Measurements from ENCODE around the gene RAP1A. TPM values are rescaled to one million over a fixed set of nuclear protein-coding genes. Genes with fewer than 3 reads are reported as not detected.

RAP1A gene
- total RNA-seq, 1 experiment from 2014 or later, result 25.4 TPM

GRCh38 chr1:111622166-111622565 lies 2.6 kb downstream of the RAP1A start:
- Mint-ChIP-seq H3K9me3 (no peaks in the 10 kb centered on the region), H3K4me3 (no peak overlapping the region), H3K27ac (no peak overlapping the region), H3K27me3 (ENCODE audit: low read depth) (no peaks in the 10 kb centered on the region; the same call in 1 of the 2 replicates), H3K4me1 (peaks cover 25% of the 10 kb centered on the region), H3K36me3 (no peaks in the 10 kb centered on the region)
- DNase-seq (ENCODE audit: low spot score) (no peak), ATAC-seq (no peak)
- CTCF ChIA-PET, result no interaction called here
- TF ChIP-seq GABPB1 (CRISPR knock-in tag; IDR thresholded peaks at IDR 0.05) (no peak), ZNF232 (CRISPR knock-in tag; IDR thresholded peaks at IDR 0.05) (no peak), RELA (CRISPR knock-in tag; IDR thresholded peaks at IDR 0.05; ENCODE audit: borderline replicate concordance) (no peak), JUN (CRISPR knock-in tag; IDR thresholded peaks at IDR 0.05) (no peak), AR (CRISPR knock-in tag; IDR thresholded peaks at IDR 0.05) (no peak), ZNF532 (CRISPR knock-in tag; IDR thresholded peaks at IDR 0.05; ENCODE audit: borderline replicate concordance) (no peak), ZNF671 (CRISPR knock-in tag; IDR thresholded peaks at IDR 0.05) (no peak)
- POLR2A ChIA-PET, result no interaction called here

- CTCF ChIA-PET, result no interaction called here
- ATAC-seq (no peak), DNase-seq (ENCODE audit: low spot score) (no peak)
- no peaks in the 10 kb centered on the region for H3K36me3 Mint-ChIP-seq
- H3K4me3 Mint-ChIP-seq, result no peak overlapping the region
- peaks cover 32% of the 10 kb centered on the region for H3K4me1 Mint-ChIP-seq
- no peak overlapping the region for H3K27ac Mint-ChIP-seq
- POLR2A ChIA-PET, result no interaction called here
- no peak for TF ChIP-seq ATF3 (CRISPR knock-in tag; conservative IDR thresholded peaks at IDR 0.05)
- no peak for TF ChIP-seq ATF2 (CRISPR knock-in tag; IDR thresholded peaks at IDR 0.05; ENCODE audit: borderline replicate concordance, low read depth)
- no peak for TF ChIP-seq ZNF138 (CRISPR knock-in tag; conservative IDR thresholded peaks at IDR 0.05)
- H3K9me3 Mint-ChIP-seq, result no peaks in the 10 kb centered on the region
- H3K27me3 Mint-ChIP-seq (ENCODE audit: low read depth), result no peaks in the 10 kb centered on the region
Observed at GRCh38 chr1:111624382-111624781, 4.8 kb downstream of the RAP1A start.

- H3K9me3 Mint-ChIP-seq, result no peaks in the 10 kb centered on the region
- ChIA-PET POLR2A (no interaction called here), CTCF (no interaction called here)
- no peak overlapping the region for H3K4me3 Mint-ChIP-seq
- ATAC-seq (no peak), DNase-seq (ENCODE audit: low spot score) (no peak)
- no peaks in the 10 kb centered on the region for H3K36me3 Mint-ChIP-seq
- H3K27me3 Mint-ChIP-seq (ENCODE audit: low read depth), result no peaks in the 10 kb centered on the region
- H3K27ac Mint-ChIP-seq, result no peak overlapping the region
- no peak for TF ChIP-seq SP1 (CRISPR knock-in tag; conservative IDR thresholded peaks at IDR 0.05)
- no peak for TF ChIP-seq CREM (CRISPR knock-in tag; IDR thresholded peaks at IDR 0.05)
- no peak for TF ChIP-seq GTF2I (CRISPR knock-in tag; conservative IDR thresholded peaks at IDR 0.05)
- TF ChIP-seq ZNF138 (CRISPR knock-in tag; conservative IDR thresholded peaks at IDR 0.05), result no peak
- TF ChIP-seq ZNF416 (CRISPR knock-in tag; IDR thresholded peaks at IDR 0.05), result no peak
- TF ChIP-seq AR (CRISPR knock-in tag; IDR thresholded peaks at IDR 0.05), result no peak
- no peak for TF ChIP-seq ATF6 (CRISPR knock-in tag; IDR thresholded peaks at IDR 0.05)
- no peak for TF ChIP-seq OVOL2 (CRISPR knock-in tag; IDR thresholded peaks at IDR 0.05; ENCODE audit: borderline replicate concordance)
- no peak for TF ChIP-seq RORB (CRISPR knock-in tag; IDR thresholded peaks at IDR 0.05)
- no peak for TF ChIP-seq ATF1 (CRISPR knock-in tag; IDR thresholded peaks at IDR 0.05)
- no peak for TF ChIP-seq FOXP1 (CRISPR knock-in tag; IDR thresholded peaks at IDR 0.05; ENCODE audit: borderline replicate concordance)
- H3K4me1 Mint-ChIP-seq, result peaks cover 32% of the 10 kb centered on the region
Observed at GRCh38 chr1:111625276-111625675, 5.7 kb downstream of the RAP1A start.
